ENCODE data around the gene PLCE1.
"Not testable (repeated sequence)": the region's sequence is repeated elsewhere in the genome, so short reads cannot be mapped to it uniquely, and the experiment has no call there.

Gene PLCE1

GRCh38 chr10:93968540-93968945 lies 25.2 kb upstream of the PLCE1 start:
- TF ChIP-seq, protein P1, sequence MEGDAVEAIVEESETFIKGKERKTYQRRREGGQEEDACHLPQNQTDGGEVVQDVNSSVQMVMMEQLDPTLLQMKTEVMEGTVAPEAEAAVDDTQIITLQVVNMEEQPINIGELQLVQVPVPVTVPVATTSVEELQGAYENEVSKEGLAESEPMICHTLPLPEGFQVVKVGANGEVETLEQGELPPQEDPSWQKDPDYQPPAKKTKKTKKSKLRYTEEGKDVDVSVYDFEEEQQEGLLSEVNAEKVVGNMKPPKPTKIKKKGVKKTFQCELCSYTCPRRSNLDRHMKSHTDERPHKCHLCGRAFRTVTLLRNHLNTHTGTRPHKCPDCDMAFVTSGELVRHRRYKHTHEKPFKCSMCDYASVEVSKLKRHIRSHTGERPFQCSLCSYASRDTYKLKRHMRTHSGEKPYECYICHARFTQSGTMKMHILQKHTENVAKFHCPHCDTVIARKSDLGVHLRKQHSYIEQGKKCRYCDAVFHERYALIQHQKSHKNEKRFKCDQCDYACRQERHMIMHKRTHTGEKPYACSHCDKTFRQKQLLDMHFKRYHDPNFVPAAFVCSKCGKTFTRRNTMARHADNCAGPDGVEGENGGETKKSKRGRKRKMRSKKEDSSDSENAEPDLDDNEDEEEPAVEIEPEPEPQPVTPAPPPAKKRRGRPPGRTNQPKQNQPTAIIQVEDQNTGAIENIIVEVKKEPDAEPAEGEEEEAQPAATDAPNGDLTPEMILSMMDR (IDR thresholded peaks at IDR 0.05; ENCODE audit: control insufficient read depth, insufficient read depth, low read depth, low read length, missing control alignments) = no peak

GRCh38 chr10:93970433-93971010 lies 23.2 kb upstream of the PLCE1 start:
- not testable (repeated sequence) for DNase-seq (ENCODE audit: low read depth); H3K4me3 ChIP-seq (ENCODE audit: control insufficient read depth, low read depth, low read length)

More at GRCh38 chr10:93968540-93968945, 25.2 kb upstream of the PLCE1 start:
- H3K4me3 ChIP-seq (ENCODE audit: control insufficient read depth, low read depth, low read length) = no peak overlapping the region
- no peak for DNase-seq (ENCODE audit: low read depth)

DNA sequence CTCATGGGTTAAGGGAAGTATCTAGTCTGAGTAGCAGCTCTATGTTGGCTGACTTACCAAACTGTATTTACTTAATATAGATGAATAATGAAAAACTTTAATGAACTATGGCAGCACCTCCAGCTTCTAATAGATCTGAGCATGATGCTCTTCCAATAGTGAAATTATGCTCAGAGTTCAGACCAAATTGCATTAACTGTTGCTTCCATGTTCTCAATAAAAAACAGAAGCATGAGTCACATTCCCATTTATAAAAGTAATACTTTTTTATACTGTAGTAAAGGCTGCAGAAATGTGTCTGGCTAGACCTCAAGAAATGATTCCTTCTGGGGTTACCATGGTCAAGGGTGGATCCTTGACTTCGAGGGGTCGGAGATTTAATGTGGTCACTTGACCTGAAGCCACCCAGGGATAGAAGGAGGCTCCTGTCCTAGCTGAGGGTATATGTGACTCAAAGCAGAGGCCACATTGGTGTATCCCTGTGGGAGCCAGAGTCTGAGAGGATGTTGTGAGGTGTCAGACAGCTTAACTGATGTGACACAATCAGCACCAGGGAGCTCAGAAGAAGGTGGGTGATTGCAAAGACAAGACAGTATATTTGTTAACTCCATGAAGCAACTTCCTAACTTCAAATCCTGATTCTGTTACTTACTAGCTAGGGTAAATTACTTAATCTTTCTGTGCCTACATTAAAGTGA lies 19.8 kb upstream of the PLCE1 start:
- TF ChIP-seq, protein P1 (IDR thresholded peaks at IDR 0.05; ENCODE audit: control insufficient read depth, insufficient read depth, low read depth, low read length, missing control alignments) = no peak
- no peak overlapping the region for H3K4me3 ChIP-seq (ENCODE audit: control insufficient read depth, low read depth, low read length)
- DNase-seq (ENCODE audit: low read depth) = no peak

- TF ChIP-seq, protein P1 (IDR thresholded peaks at IDR 0.05; ENCODE audit: control insufficient read depth, insufficient read depth, low read depth, low read length, missing control alignments) = peak; percentile 4
- DNase-seq (ENCODE audit: low read depth) = no peak
Observed at GRCh38 chr10:93977442-93977841, 16.3 kb upstream of the PLCE1 start.

GRCh38 chr10:93980486-93980885 lies 13.2 kb upstream of the PLCE1 start:
- no peak overlapping the region for H3K4me3 ChIP-seq (ENCODE audit: control insufficient read depth, low read depth, low read length)
- no peak for DNase-seq (ENCODE audit: low read depth)
- TF ChIP-seq, protein P1 (IDR thresholded peaks at IDR 0.05; ENCODE audit: control insufficient read depth, insufficient read depth, low read depth, low read length, missing control alignments) = no peak

More at GRCh38 chr10:93977442-93977841, 16.3 kb upstream of the PLCE1 start:
- H3K4me3 ChIP-seq (ENCODE audit: control insufficient read depth, low read depth, low read length) = no peak overlapping the region

DNA sequence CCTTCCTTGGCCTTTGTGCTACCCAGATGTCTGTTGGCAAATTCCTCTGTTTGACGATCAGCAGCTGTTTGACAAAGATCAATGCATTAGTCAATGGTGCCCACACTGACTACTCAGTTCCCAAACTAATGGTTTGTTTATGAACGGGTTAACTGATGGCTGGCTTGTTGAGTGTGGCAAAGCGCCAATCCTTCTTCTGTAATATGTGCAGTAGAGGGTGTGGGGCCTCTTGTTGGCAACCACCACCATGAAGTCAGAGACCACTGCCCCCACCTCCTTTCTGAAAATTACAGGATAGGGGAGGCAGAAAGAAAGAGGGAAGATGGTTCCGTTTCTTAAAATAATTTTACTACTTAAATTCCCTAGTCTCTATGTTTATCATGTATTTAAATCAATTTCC lies 2.6 kb upstream of the PLCE1 start:
- DNase-seq (ENCODE audit: low read depth) = no peak
- no peak overlapping the region for H3K4me3 ChIP-seq (ENCODE audit: control insufficient read depth, low read depth, low read length)
- TF ChIP-seq, protein P1 (IDR thresholded peaks at IDR 0.05; ENCODE audit: control insufficient read depth, insufficient read depth, low read depth, low read length, missing control alignments) = no peak

- H3K4me3 ChIP-seq (ENCODE audit: control insufficient read depth, low read depth, low read length) = no peak overlapping the region
- TF ChIP-seq, protein P1 (IDR thresholded peaks at IDR 0.05; ENCODE audit: control insufficient read depth, insufficient read depth, low read depth, low read length, missing control alignments) = no peak
- DNase-seq (ENCODE audit: low read depth) = no peak
Observed at GRCh38 chr10:93991596-93992284, 2.0 kb upstream of the PLCE1 start.
